HL-60 (cell line): ENCODE results near the gene RAX2.
A peak's percentile ranks its signal among the peaks of the same experiment; 100 is the strongest.

ENCODE experiments used
- DNase-seq, 2 experiments: peaks; one replicate each; pipeline ENCODE4 v3.0.0-alpha.2; 2010 to 2020; ENCODE audit warnings: low read depth in 1 of 2, low spot score in 1 of 2
- H3K27ac ChIP-seq: fragments of 250-450 bp; sonication (Bioruptor Pico); replicated peaks from 2 replicates; pipeline ENCODE4 v1.5.1; 2020; ENCODE audit warnings: mild to moderate bottlenecking, moderate library complexity
- H3K27me3 ChIP-seq: fragments of 250-450 bp; sonication (Bioruptor Pico); 2 replicates; pipeline ENCODE4 v1.5.1; 2021; ENCODE audit warnings: mild to moderate bottlenecking, moderate library complexity; ENCODE audit not compliant: insufficient read depth, poor library complexity, severe bottlenecking
- H3K4me3 ChIP-seq: replicated peaks from 2 replicates; pipeline ENCODE4 v1.5.1; 2011; ENCODE audit warnings: mild to moderate bottlenecking, control low read depth, low read length; ENCODE audit not compliant: insufficient read depth
- GABPA ChIP-seq: IDR thresholded peaks from 2 replicates; pipeline ENCODE4 v1.6.1; 2012; ENCODE audit warnings: low read depth
- POLR2AphosphoS5 ChIP-seq: IDR thresholded peaks from 2 replicates; pipeline ENCODE4 v1.6.1; 2012; ENCODE audit warnings: low read depth
- SPI1 ChIP-seq: IDR thresholded peaks from 2 replicates; pipeline ENCODE4 v1.6.1; 2012; ENCODE audit warnings: low read depth, mild to moderate bottlenecking, borderline replicate concordance
- TF ChIP-seq, protein P1 (sequence below): IDR thresholded peaks from one replicate; pipeline ENCODE4 v1.5.1; 2011; ENCODE audit warnings: low read length, control low read depth, inconsistent platforms; ENCODE audit not compliant: insufficient read depth
- TF ChIP-seq, protein P2 (sequence below): IDR thresholded peaks from 2 replicates; pipeline ENCODE4 v1.6.1; 2012; ENCODE audit warnings: low read depth; ENCODE audit not compliant: insufficient replicate concordance

The RAX2 gene

DNA sequence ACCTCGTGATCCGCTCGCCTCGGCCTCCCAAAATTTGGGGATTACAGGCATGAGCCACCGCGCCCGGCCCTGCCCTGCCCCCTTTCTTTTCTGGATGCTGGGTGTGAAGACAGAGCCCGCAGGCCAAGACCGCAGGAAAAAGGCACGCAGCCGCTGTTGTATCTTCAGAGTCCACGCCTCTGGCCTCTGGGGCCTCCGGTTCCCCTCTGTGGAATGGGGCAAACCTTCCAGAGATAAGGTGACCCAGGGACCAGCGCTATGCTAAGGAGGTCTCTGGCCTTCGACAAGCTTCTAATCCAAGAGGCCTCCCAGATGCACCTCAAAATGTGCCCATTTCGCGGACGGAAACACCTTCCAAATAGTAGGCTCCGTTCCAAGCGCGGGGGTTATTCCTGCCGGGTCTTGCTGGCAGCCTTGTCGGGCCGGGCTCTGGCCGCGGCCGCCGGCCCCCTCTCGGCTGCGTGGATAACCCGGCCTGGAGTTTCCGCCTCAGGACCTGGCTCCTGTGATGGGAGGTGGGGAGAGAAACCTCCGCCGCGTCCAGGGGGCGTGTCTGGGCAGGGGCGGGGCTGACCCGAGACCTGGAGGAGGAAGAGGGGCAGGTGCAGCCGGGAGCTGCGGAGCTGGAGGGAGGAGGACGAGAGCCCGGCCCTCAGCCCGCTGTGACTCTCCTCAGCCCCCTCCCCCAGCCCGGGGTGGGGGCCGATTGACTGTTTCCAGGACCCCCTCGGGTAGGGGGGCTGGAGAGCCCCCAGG is 50.7 kb downstream of the RAX2 start:
- Histone ChIP-seq H3K4me3 (no peak overlapping the region), H3K27ac (no peak overlapping the region), H3K27me3 (peaks cover 35% of the 10 kb centered on the region)
- TF ChIP-seq GABPA: peak; percentile 13; the same call in 1 of the 2 replicates
- TF ChIP-seq, protein P1, sequence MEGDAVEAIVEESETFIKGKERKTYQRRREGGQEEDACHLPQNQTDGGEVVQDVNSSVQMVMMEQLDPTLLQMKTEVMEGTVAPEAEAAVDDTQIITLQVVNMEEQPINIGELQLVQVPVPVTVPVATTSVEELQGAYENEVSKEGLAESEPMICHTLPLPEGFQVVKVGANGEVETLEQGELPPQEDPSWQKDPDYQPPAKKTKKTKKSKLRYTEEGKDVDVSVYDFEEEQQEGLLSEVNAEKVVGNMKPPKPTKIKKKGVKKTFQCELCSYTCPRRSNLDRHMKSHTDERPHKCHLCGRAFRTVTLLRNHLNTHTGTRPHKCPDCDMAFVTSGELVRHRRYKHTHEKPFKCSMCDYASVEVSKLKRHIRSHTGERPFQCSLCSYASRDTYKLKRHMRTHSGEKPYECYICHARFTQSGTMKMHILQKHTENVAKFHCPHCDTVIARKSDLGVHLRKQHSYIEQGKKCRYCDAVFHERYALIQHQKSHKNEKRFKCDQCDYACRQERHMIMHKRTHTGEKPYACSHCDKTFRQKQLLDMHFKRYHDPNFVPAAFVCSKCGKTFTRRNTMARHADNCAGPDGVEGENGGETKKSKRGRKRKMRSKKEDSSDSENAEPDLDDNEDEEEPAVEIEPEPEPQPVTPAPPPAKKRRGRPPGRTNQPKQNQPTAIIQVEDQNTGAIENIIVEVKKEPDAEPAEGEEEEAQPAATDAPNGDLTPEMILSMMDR: no peak
- DNase-seq: peak; percentile 66 to 76

DNA sequence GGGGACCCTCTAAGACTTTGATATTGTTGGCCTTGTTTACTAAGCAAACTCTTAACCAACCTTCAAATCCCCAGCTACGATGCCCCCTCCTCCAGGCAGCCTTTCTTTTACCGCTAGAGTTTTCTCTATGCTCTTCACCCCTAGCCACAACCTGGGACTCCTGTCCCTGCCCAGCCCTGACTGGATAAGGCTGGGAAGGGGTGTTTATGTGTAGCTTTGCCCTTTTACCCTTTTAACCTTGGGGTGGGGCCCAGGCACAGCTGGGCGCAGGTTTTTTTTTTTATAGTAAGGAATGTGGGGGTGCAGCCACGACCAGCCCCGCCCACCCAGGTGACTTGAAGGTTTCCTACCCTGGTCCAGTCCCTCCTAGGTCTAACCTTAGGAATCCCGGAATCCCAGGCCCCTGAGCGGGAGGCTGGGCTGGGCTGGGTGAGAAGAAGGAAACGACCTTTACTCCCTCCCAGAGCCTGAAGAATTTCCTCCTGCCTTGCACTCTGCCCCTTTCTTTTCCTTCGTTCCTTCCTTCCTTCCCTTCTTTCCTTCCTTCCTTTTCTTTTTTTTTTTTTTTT is 51.6 kb downstream of the RAX2 start:
- Histone ChIP-seq H3K27ac (no peak overlapping the region), H3K27me3 (peaks cover 35% of the 10 kb centered on the region), H3K4me3 (no peak overlapping the region)
- TF ChIP-seq GABPA: no peak
- TF ChIP-seq, protein P1: no peak
- no peak for TF ChIP-seq SPI1
- TF ChIP-seq, protein P2, sequence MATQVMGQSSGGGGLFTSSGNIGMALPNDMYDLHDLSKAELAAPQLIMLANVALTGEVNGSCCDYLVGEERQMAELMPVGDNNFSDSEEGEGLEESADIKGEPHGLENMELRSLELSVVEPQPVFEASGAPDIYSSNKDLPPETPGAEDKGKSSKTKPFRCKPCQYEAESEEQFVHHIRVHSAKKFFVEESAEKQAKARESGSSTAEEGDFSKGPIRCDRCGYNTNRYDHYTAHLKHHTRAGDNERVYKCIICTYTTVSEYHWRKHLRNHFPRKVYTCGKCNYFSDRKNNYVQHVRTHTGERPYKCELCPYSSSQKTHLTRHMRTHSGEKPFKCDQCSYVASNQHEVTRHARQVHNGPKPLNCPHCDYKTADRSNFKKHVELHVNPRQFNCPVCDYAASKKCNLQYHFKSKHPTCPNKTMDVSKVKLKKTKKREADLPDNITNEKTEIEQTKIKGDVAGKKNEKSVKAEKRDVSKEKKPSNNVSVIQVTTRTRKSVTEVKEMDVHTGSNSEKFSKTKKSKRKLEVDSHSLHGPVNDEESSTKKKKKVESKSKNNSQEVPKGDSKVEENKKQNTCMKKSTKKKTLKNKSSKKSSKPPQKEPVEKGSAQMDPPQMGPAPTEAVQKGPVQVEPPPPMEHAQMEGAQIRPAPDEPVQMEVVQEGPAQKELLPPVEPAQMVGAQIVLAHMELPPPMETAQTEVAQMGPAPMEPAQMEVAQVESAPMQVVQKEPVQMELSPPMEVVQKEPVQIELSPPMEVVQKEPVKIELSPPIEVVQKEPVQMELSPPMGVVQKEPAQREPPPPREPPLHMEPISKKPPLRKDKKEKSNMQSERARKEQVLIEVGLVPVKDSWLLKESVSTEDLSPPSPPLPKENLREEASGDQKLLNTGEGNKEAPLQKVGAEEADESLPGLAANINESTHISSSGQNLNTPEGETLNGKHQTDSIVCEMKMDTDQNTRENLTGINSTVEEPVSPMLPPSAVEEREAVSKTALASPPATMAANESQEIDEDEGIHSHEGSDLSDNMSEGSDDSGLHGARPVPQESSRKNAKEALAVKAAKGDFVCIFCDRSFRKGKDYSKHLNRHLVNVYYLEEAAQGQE: no peak
- no peak for TF ChIP-seq POLR2AphosphoS5
- no peak for DNase-seq

DNA sequence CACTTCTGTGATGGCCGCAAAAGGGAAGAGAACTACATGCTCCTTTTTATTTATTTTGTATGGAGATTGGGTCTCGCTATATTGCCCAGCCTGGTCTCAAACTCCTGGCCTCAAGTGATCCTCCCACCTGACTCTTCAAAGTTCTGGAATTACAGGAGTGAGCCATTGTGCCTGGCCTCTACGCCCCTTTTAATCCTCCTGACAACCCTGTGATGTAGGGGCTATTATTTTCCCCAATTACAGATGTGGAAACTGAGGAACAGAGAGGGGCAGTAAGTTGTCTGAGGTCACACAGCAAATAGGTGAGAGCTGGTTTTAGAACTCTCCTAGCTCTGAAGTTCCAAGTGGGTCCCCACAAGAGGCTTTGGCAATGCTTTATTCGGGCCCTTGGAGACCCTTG is 52.2 kb downstream of the RAX2 start:
- TF ChIP-seq, protein P1: no peak
- Histone ChIP-seq H3K27ac (no peak overlapping the region), H3K27me3 (peaks cover 35% of the 10 kb centered on the region), H3K4me3 (no peak overlapping the region)
- no peak for DNase-seq
